Measurements from ENCODE around the gene DUOX1. TPM values are rescaled to one million over a fixed set of nuclear protein-coding genes. Genes with fewer than 3 reads are reported as not detected.

Gene DUOX1
- total and polyA plus RNA-seq, 2 donors (not counting 3 experiments of a cell fraction or from before 2014, with no cell fraction given): not detected

DNA sequence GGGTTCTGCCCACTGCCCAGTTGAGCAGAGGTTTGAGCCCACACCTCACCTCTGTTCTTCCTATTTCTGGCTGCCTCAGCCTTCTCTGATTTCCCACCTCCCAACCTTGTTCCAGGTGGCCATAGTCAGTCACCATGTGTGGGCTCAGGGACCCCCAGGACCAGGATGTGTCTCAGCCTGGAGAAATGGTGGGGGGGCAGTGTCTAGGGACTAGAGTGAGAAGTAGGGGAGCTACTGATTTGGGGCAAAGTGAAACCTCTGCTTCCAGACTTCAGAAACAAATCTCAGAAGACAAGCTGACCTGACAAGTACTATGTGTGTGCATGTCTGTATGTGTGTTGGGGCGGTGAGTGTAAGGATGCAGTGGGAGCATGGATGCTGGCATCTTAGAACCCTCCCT, 35.1 kb downstream of the DUOX1 start:
- no peaks in the 10 kb centered on the region for H3K79me2 ChIP-seq (ENCODE audit: control insufficient read depth, insufficient read depth, low read length)
- intact Hi-C loops (cut with micrococcal nuclease) (no loop called here), dilution Hi-C loops (cut with MboI; ENCODE audit: extremely low pct_ligation_motif_present, low sequenced_read_pairs) (no loop called here)
- POLR2A ChIA-PET: interaction anchor here (1.3 kb wide), 1 partner anchor 237 kb away, joined by 4 read pairs; a partner anchor contains a TSS
- H3K9ac ChIP-seq (replicated peaks; ENCODE audit: extremely low read depth, insufficient read depth, low read length): no peak overlapping the region
- no peak overlapping the region for H2AFZ ChIP-seq (ENCODE audit: low read depth, low read length)
- H3K4me1 ChIP-seq (ENCODE audit: control insufficient read depth, extremely low read depth, insufficient read depth, low read length): peaks cover 3% of the 10 kb centered on the region
- H3K27me3 ChIP-seq (ENCODE audit: control insufficient read depth in 2 of 2, insufficient read depth in 2 of 2, low read length in 2 of 2): no peaks in the 10 kb centered on the region
- FAIRE-seq (no peak), DNase-seq (ENCODE audit: low read depth, low spot score) (no peak)
- no peaks in the 10 kb centered on the region for H3K9me1 ChIP-seq (replicated peaks; ENCODE audit: control insufficient read depth, extremely low read depth, insufficient read depth, low read length)
- no peaks in the 10 kb centered on the region for H3K36me3 ChIP-seq (ENCODE audit: control insufficient read depth in 2 of 2, extremely low read depth in 1 of 2, insufficient read depth in 2 of 2, low read length in 2 of 2)
- H3K4me3 ChIP-seq (replicated peaks in 1 of 3; ENCODE audit: insufficient read depth in 1 of 3, low read depth in 1 of 3, low read length in 3 of 3): no peak overlapping the region
- CTCF ChIA-PET: interaction anchor here (0.7 to 4.2 kb wide), 10 partner anchors 18 to 407 kb away, joined by 3 to 98 read pairs (median 13); partner anchors contain the start of gene GATM
- no peaks in the 10 kb centered on the region for H3K9me3 ChIP-seq (replicated peaks; ENCODE audit: control insufficient read depth, insufficient read depth, low read length)
- no peak overlapping the region for H3K4me2 ChIP-seq (ENCODE audit: insufficient read depth, low read length)
- H3K27ac ChIP-seq (ENCODE audit: insufficient read depth, low read depth, low read length): no peak overlapping the region
- TF ChIP-seq, protein P1, sequence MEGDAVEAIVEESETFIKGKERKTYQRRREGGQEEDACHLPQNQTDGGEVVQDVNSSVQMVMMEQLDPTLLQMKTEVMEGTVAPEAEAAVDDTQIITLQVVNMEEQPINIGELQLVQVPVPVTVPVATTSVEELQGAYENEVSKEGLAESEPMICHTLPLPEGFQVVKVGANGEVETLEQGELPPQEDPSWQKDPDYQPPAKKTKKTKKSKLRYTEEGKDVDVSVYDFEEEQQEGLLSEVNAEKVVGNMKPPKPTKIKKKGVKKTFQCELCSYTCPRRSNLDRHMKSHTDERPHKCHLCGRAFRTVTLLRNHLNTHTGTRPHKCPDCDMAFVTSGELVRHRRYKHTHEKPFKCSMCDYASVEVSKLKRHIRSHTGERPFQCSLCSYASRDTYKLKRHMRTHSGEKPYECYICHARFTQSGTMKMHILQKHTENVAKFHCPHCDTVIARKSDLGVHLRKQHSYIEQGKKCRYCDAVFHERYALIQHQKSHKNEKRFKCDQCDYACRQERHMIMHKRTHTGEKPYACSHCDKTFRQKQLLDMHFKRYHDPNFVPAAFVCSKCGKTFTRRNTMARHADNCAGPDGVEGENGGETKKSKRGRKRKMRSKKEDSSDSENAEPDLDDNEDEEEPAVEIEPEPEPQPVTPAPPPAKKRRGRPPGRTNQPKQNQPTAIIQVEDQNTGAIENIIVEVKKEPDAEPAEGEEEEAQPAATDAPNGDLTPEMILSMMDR (IDR thresholded peaks at IDR 0.05; ENCODE audit: extremely low read depth in 1 of 2, insufficient read depth in 1 of 2, low read depth in 1 of 2, low read length in 2 of 2): no peak
- TF ChIP-seq POLR2AphosphoS5 (IDR thresholded peaks at IDR 0.05; ENCODE audit: insufficient read depth, low read depth, low read length): no peak
- TF ChIP-seq EZH2 (IDR thresholded peaks at IDR 0.05; ENCODE audit: borderline replicate concordance, low read depth, low read length, severe bottlenecking): no peak
- no peak for TF ChIP-seq POLR2A (IDR thresholded peaks at IDR 0.05; ENCODE audit: low read depth, low read length)
- TF ChIP-seq JUN (IDR thresholded peaks at IDR 0.05; ENCODE audit: borderline replicate concordance, insufficient read depth, insufficient read length, low read depth): no peak
- no peak for TF ChIP-seq FOS (IDR thresholded peaks at IDR 0.05; ENCODE audit: borderline replicate concordance, insufficient read depth, low read length)
- TF ChIP-seq GATA2 (IDR thresholded peaks at IDR 0.05; ENCODE audit: insufficient read depth, insufficient read length, low read depth, low read length): no peak
- TF ChIP-seq, protein P2, sequence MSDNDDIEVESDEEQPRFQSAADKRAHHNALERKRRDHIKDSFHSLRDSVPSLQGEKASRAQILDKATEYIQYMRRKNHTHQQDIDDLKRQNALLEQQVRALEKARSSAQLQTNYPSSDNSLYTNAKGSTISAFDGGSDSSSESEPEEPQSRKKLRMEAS (IDR thresholded peaks at IDR 0.05; ENCODE audit: insufficient read depth, insufficient read length): no peak
- TF ChIP-seq MYC (IDR thresholded peaks at IDR 0.05; ENCODE audit: low read depth, low read length): no peak
- no peaks in the 10 kb centered on the region for H4K20me1 ChIP-seq (replicated peaks; ENCODE audit: control insufficient read depth, extremely low read depth, insufficient read depth, low read length)
- BruUV-seq (replicated peaks): no TSS peak
